RWPE1 (cell line): ENCODE data around the gene ST6GALNAC3.
A peak's percentile ranks its signal among the peaks of the same experiment; 100 is the strongest.
"Not testable (repeated sequence)": the region's sequence is repeated elsewhere in the genome, so short reads cannot be mapped to it uniquely, and the experiment has no call there.

Experiments used
- CTCF ChIA-PET: fragments of 350-600 bp; sonication (Branson Sonifier 250); formaldehyde crosslinking; extraction: SDS; loops from one replicate; lab custom pipeline; 2021; lab: Yijun Ruan, JAX
- POLR2A ChIA-PET: fragments of 400-600 bp; formaldehyde crosslinking; extraction: SDS; loops from one replicate; lab custom pipeline; 2020; ENCODE audit warnings: antibody characterized with exemption; ENCODE audit not compliant: low non-redundant PET; lab: Yijun Ruan, JAX
- DNase-seq: peaks from one replicate; pipeline ENCODE4 v3.0.0; 2012; ENCODE audit warnings: low spot score
- H3K27ac ChIP-seq: fragments of 450-650 bp; 2 replicates; pipeline ENCODE4 v1.5.1; 2017
- TF ChIP-seq, protein P1 (sequence below): fragments of 450-650 bp; conservative IDR thresholded peaks from 2 replicates; pipeline ENCODE4 v1.5.1; 2017; ENCODE audit warnings: low read depth, mild to moderate bottlenecking

Gene ST6GALNAC3

DNA sequence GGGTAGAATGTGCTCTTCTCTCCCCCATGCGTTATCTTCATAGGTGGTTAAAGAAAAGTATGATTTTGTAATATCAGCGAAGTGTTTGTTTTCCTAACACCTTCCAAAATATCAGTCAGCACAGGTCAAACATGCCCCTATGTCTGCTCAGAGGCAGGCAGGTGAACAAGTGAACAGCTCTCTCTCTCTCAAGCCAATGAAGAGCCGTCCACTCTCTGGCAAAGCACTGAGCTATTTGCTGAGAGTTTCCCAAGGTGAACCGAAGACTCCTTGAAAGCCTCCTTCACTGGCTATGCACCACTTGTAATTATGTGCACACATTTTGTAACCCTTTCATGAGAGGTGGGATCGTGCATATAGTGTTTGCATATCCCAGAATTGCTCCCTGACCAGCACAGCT lies 47.7 kb downstream of the ST6GALNAC3 start:
- TF ChIP-seq, protein P1, sequence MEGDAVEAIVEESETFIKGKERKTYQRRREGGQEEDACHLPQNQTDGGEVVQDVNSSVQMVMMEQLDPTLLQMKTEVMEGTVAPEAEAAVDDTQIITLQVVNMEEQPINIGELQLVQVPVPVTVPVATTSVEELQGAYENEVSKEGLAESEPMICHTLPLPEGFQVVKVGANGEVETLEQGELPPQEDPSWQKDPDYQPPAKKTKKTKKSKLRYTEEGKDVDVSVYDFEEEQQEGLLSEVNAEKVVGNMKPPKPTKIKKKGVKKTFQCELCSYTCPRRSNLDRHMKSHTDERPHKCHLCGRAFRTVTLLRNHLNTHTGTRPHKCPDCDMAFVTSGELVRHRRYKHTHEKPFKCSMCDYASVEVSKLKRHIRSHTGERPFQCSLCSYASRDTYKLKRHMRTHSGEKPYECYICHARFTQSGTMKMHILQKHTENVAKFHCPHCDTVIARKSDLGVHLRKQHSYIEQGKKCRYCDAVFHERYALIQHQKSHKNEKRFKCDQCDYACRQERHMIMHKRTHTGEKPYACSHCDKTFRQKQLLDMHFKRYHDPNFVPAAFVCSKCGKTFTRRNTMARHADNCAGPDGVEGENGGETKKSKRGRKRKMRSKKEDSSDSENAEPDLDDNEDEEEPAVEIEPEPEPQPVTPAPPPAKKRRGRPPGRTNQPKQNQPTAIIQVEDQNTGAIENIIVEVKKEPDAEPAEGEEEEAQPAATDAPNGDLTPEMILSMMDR, result no peak
- no peak overlapping the region for H3K27ac ChIP-seq
- POLR2A ChIA-PET, result no interaction called here
- CTCF ChIA-PET, result interaction anchor here (0.6 kb wide), 1 partner anchor 29 kb away, joined by 3 read pairs; no protein-coding TSS in a partner anchor
- DNase-seq, result no peak

DNA sequence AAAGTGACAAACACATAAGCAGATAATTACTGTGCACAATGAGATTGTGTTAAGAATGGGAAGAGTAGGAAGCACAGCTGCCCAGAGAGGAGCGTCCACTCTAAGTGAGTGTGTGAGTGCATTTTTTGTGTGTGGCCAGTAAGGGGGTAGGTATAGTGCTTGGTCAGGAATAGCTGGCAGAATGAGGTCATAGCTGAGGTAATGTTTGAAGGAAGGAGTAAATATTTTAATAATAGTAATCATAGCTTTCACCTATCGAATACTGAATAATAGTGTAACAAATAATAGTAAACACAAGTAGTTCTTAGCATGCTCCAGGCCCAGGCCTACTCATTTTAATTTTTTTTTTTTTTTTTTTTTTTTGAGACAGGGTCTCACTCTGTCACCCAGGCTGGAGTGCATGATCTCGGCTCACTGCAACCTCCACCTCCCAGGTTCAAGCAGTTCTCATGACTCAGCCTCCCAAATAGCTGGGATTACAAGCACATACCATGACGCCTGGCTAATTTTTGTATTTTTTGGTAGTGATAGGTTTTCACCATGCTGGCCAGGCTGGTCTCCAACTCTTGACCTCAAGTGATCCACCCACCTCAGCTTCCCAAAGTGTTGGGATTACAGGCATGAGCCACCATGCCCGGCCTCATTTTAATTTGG lies 49.0 kb downstream of the ST6GALNAC3 start:
- CTCF ChIA-PET, result interaction anchor here (0.9 kb wide), 1 partner anchor 30 kb away, joined by 3 read pairs; no protein-coding TSS in a partner anchor
- POLR2A ChIA-PET, result not testable (repeated sequence)

DNA sequence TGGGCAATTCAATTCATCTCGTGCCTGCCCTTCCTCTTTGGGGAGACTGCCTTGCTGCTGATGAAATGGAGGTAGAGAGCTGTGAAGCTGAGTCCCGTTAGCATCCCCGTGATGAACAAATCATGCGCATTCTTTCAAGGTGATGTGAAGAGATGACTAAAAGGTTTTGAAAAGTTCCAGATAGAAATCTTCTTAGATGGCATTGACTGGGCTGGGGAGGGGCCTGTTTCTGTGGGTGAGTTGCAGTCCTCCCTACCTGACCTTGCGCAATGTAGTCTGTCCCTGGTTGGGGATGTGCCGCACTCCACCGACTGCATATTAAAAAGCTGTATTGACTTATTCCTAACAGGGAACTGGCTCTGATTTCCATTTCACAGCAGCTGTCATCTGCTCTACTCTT lies 49.6 kb downstream of the ST6GALNAC3 start:
- peak; percentile 7 for DNase-seq
- ChIA-PET POLR2A (no interaction called here), CTCF (no interaction called here)
- TF ChIP-seq, protein P1, result no peak
- no peak overlapping the region for H3K27ac ChIP-seq

More for the DNA sequence above, 49.0 kb downstream of the ST6GALNAC3 start:
- DNase-seq, H3K27ac ChIP-seq: not testable (repeated sequence)

DNA sequence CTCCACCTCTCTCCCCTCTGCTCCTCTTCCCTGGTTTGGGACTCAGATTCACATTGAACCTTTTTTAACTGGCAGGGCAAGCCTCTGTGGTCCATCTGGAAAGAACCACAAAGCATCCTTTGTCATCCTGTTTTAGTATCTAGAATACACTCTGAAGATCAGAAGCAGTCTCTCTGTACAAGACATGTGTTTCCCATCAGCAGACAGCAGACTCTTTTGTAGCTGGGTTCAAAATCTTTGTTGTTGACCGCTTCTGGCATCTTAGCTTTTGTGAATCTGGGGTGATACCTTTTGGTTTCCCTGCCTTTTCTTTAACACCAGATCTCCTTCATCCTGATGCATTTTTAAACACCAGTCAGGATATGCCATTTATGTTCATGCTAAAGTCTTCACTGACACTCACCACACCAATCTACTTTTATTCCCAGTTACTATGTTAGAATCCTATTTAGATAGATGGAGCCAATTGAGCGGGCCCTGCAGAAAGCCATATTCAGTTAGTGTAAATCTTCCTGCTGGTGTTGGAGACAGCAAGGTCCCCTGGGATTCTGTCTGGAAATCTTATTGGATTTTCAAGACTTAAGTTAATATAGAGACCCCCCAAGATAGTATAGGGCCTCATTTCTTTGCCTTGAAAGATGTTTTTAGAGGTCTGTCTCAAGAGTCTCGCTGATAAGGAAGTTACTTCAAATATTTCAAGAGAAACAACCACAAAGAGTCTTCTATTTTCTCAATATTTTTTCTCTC lies 51.1 kb downstream of the ST6GALNAC3 start:
- TF ChIP-seq, protein P1, result no peak
- ChIA-PET CTCF (no interaction called here), POLR2A (no interaction called here)
- DNase-seq, result no peak
- H3K27ac ChIP-seq, result no peak overlapping the region

DNA sequence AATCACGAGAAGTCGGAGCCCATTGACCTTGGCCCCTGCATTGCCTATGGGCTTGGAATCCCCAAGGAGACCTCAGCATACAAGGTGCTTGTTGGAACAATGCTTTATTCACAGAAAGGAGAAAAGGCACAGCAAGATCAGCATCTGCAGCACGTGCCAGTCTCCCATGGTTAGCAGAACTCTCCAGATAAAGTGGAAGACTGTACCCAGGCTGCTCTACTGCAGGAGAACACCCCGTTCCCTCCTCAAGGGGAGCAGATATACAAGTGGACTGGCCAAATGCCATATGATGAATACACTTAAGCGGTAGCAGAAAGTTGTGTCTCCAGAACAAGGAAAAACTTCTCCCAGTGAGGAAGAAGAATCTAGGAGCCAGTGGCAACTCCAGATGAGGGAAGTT lies 53.5 kb downstream of the ST6GALNAC3 start:
- DNase-seq, result no peak
- TF ChIP-seq, protein P1, result no peak
- H3K27ac ChIP-seq, result no peak overlapping the region
- CTCF ChIA-PET, result no interaction called here
- POLR2A ChIA-PET, result no interaction called here

DNA sequence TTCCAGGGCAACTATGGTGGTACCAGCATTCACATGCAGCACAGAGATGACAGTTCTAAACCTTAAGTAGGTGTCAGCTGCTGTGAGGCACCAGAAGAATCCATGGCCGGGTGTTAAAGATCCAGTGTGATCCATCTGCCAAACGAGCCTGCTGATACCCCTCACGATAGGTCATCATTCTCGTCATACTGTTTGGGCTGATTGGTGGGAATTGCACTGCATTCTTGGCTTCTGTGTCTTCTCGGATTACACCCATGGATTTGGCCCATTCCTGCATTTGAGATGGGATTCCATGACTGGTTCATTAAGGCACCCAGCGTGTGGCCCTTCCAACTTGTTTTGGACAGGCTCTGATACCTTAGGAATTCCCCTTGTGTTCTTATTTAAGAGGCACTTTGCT lies 55.2 kb downstream of the ST6GALNAC3 start:
- ChIA-PET CTCF (no interaction called here), POLR2A (no interaction called here)
- no peak for DNase-seq
- TF ChIP-seq, protein P1, result no peak
- H3K27ac ChIP-seq, result no peak overlapping the region

DNA sequence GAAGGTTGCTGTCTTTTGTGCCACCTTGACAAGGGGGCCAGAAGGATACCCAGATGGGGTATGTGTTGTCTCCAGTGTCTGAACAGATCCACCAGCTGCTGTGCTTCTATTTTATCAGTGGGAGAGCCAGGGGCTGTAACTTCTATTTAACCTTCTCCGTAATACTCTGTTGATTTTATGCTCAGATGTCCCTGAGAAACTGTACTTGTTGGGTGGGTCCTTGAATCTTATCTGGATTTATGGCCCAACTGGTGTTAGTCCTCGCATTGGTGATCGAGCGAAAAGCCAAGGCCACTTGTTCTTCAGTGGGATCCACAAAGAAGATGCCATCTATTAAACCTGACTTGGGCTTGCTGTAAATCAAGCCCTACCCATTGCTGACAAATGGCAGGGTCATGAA lies 56.4 kb downstream of the ST6GALNAC3 start:
- no peak overlapping the region for H3K27ac ChIP-seq
- ChIA-PET POLR2A (no interaction called here), CTCF (no interaction called here)
- DNase-seq, result no peak
- TF ChIP-seq, protein P1, result no peak
